Tibial nerve (tissue), 3 donors: ENCODE results near the gene GM2A.

Source experiments
- CTCF ChIP-seq, 5 experiments: fragments of 200-600 bp in 3 of 5; fragments of 450-650 bp in 2 of 5; sonication (generic) in 3 of 5; IDR thresholded peaks; one replicate each; pipeline ENCODE4 v1.5.1; 2016 to 2019; ENCODE audit warnings: antibody characterized with exemption in 5 of 5, mild to moderate bottlenecking in 3 of 5, moderate library complexity in 2 of 5
- POLR2A ChIP-seq, 2 donors: fragments of 450-650 bp; IDR thresholded peaks; one replicate each; pipeline ENCODE4 v1.6.1; 2017; ENCODE audit warnings: antibody characterized with exemption in 2 of 2, mild to moderate bottlenecking in 2 of 2, moderate library complexity in 2 of 2

GRCh38 chr5:151212406-151212798 lies 40.6 kb upstream of the GM2A start:
- TF ChIP-seq CTCF (IDR thresholded peaks at IDR 0.05), result no peak
- no peak for TF ChIP-seq POLR2A (IDR thresholded peaks at IDR 0.05)
